Mesothelial cell of epicardium (in vitro differentiated cells): ENCODE data around the gene ZC3HAV1L. TPM values are rescaled to one million over a fixed set of nuclear protein-coding genes. Genes with fewer than 3 reads are reported as not detected.

Source experiments
- DNase-seq, 2 experiments: peaks; one replicate each; pipeline ENCODE4 v3.0.0; 2021; ENCODE audit warnings: low spot score in 2 of 2; ENCODE audit not compliant: unreplicated experiment in 2 of 2
- H3K27ac Mint-ChIP-seq: 2 replicates; pipeline ENCODE4 v1.8.0; 2021; ENCODE audit warnings: mixed read lengths
- H3K27me3 Mint-ChIP-seq: 2 replicates; pipeline ENCODE4 v1.8.0; 2021; ENCODE audit warnings: low read depth, mixed read lengths
- H3K36me3 Mint-ChIP-seq: 2 replicates; pipeline ENCODE4 v1.8.0; 2021; ENCODE audit warnings: mixed read lengths
- H3K4me1 Mint-ChIP-seq: 2 replicates; pipeline ENCODE4 v1.8.0; 2021; ENCODE audit warnings: mixed read lengths
- H3K4me3 Mint-ChIP-seq: 2 replicates; pipeline ENCODE4 v1.8.0; 2021; ENCODE audit warnings: mild to moderate bottlenecking, moderate library complexity, mixed read lengths
- H3K9me3 Mint-ChIP-seq: 2 replicates; pipeline ENCODE4 v1.8.0; 2021; ENCODE audit warnings: mixed read lengths
- CTCF ChIP-seq: fragments of 200-600 bp; sonication (generic); IDR thresholded peaks from one replicate; pipeline ENCODE4 v1.5.0; 2021; ENCODE audit warnings: antibody characterized with exemption; ENCODE audit not compliant: unreplicated experiment
- total RNA-seq: library from RNA; stranded (reverse); gene quantifications from 3 replicates; pipeline ENCODE4 v1.2.1, GENCODE V29; 2021

ZC3HAV1L gene
- total RNA-seq = 1.7 to 2.2 TPM (median 1.9 TPM) in 3 replicates

- Mint-ChIP-seq H3K4me1 (no peaks in the 10 kb centered on the region), H3K27ac (no peak within 1 kb of the TSS), H3K9me3 (peaks cover 3% of the 10 kb centered on the region), H3K36me3 (no peaks in the 10 kb centered on the region), H3K4me3 (no peak within 1 kb of the TSS), H3K27me3 (peaks cover 13% of the 10 kb centered on the region)
- no peak for TF ChIP-seq CTCF
- no peak for DNase-seq
Measured at GRCh38 chr7:139035586-139036353, at the start of gene ZC3HAV1L. TSS of gene ZC3HAV1L (minus strand) at chr7:139036042. CDS start at chr7:139036017, 25 bp downstream.

- peaks cover 56% of the 10 kb centered on the region for H3K36me3 Mint-ChIP-seq
- no peak for TF ChIP-seq CTCF
- peaks cover 10% of the 10 kb centered on the region for H3K9me3 Mint-ChIP-seq
- H3K4me3 Mint-ChIP-seq = no peak overlapping the region
- H3K27me3 Mint-ChIP-seq = no peaks in the 10 kb centered on the region
- no peaks in the 10 kb centered on the region for H3K4me1 Mint-ChIP-seq
- DNase-seq = no peak
- no peak overlapping the region for H3K27ac Mint-ChIP-seq
Measured at GRCh38 chr7:139084709-139085108, 48.9 kb upstream of the ZC3HAV1L start.

GRCh38 chr7:139081584-139081983, 45.7 kb upstream of the ZC3HAV1L start:
- no peaks in the 10 kb centered on the region for H3K27me3 Mint-ChIP-seq
- H3K4me3 Mint-ChIP-seq = no peak overlapping the region
- no peak overlapping the region for H3K27ac Mint-ChIP-seq
- no peak for TF ChIP-seq CTCF
- DNase-seq = no peak
- peaks cover 47% of the 10 kb centered on the region for H3K36me3 Mint-ChIP-seq
- H3K4me1 Mint-ChIP-seq = no peaks in the 10 kb centered on the region
- H3K9me3 Mint-ChIP-seq = peaks cover under 1% of the 10 kb centered on the region

GRCh38 chr7:139080905-139081304, 45.1 kb upstream of the ZC3HAV1L start:
- Mint-ChIP-seq H3K36me3 (peaks cover 45% of the 10 kb centered on the region), H3K27ac (no peak overlapping the region), H3K27me3 (no peaks in the 10 kb centered on the region), H3K9me3 (no peaks in the 10 kb centered on the region), H3K4me1 (no peaks in the 10 kb centered on the region), H3K4me3 (no peak overlapping the region)
- no peak for TF ChIP-seq CTCF
- DNase-seq = no peak

- no peak for TF ChIP-seq CTCF
- no peaks in the 10 kb centered on the region for H3K9me3 Mint-ChIP-seq
- H3K4me1 Mint-ChIP-seq = peaks cover 1% of the 10 kb centered on the region
- peaks cover 43% of the 10 kb centered on the region for H3K36me3 Mint-ChIP-seq
- no peak overlapping the region for H3K27ac Mint-ChIP-seq
- H3K27me3 Mint-ChIP-seq = no peaks in the 10 kb centered on the region
- no peak for DNase-seq
- H3K4me3 Mint-ChIP-seq = no peak overlapping the region
Measured at GRCh38 chr7:139079861-139080260, 44.0 kb upstream of the ZC3HAV1L start.
